HepG2 (cell line): Measurements from ENCODE around the gene ABCC3. TPM values are rescaled to one million over a fixed set of nuclear protein-coding genes. Genes with fewer than 3 reads are reported as not detected.
A peak's percentile ranks its signal among the peaks of the same experiment; 100 is the strongest.

Experiments used
- ZNF441 ChIP-seq: sonication (generic); formaldehyde crosslinking; IDR thresholded peaks from 2 replicates; pipeline ENCODE4 v1.7.0; 2021; ENCODE audit warnings: missing genetic modification reagents, borderline replicate concordance
- polyA plus RNA-seq, 8 experiments: library from polyadenylated mRNA; depleted of rRNA in 3 of 8; stranded (reverse) in 7 of 8; unstranded in 1 of 8; fragments of >200 nt; fragmentation: Illumina TruSeq in 4 of 8; extraction: Trizol in 4 of 8; gene quantifications; 2 replicates each; pipeline versions ENCODE4 v1.2.1 to v1.2.3, GENCODE V29; 2011 to 2016; ENCODE audit warnings: low read depth in 4 of 8, missing spikeins in 1 of 8, mixed read lengths in 1 of 8; ENCODE audit not compliant: insufficient read depth in 1 of 8
- total RNA-seq, 5 experiments: library from RNA; depleted of rRNA; stranded (reverse); fragments of >200 nt; fragmentation: Illumina TruSeq; extraction: Trizol; gene quantifications; 2 replicates each; pipeline ENCODE4 v1.2.3, GENCODE V29; 2016; ENCODE audit warnings: low read depth in 1 of 5
- TF ChIP-seq, protein P1 (sequence below): sonication (generic); formaldehyde crosslinking; IDR thresholded peaks from 2 replicates; pipeline ENCODE4 v1.4.0; 2020; ENCODE audit warnings: missing genetic modification reagents
- TF ChIP-seq, protein P2 (sequence below): sonication (generic); formaldehyde crosslinking; IDR thresholded peaks from 2 replicates; pipeline ENCODE4 v1.4.0; 2020; ENCODE audit warnings: mild to moderate bottlenecking, missing genetic modification reagents

ABCC3 gene
- total and polyA plus RNA-seq, 2 of the 13 experiments (the other 11 are each of a cell fraction or from before 2014, with no cell fraction given), result 25.2 to 50.7 TPM

DNA sequence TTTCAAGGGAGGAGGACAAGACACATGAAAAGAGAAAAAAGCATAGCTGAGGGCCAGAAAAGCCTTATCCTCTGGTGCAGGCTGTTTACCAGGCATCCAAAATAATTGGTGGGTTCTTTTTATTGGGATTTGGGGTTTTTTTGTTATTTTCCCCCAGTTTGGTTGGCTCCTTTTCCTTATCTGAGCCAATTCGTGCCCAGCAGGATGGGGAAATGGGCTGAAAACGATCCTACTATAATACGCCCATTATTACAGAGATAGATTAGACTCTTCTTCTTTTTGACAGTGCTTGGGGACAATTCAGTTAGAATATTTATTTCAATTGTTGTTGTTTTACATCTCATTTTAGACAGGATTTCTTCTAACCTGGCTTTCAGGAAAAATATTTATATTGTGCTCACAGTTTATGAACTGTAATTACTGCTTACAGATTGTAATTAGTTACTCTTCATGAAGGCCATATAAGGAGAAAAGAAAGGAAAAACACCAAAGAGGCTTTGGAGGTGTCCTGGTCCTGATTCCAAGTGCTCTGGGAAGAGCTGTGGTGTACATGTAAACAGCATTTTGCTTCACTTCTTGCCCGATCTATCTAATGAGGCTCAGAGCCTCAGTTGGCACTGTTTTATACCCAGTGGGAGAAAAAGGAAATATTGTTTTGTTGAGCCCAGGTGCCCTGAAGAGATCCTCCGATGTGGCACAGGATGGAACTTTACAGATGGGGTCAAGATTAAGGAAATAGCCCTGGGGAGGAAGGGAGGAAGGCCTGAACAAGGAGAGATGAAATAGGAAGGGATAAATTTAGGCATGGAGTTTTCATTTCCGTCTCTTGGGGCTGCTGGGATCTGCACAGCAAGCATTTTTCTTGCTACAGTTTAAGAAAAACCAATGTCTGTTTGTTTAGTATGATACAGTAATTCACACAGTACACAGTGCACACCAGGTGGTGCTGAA, 73.6 kb downstream of the ABCC3 start (continued):
- TF ChIP-seq, protein P1, sequence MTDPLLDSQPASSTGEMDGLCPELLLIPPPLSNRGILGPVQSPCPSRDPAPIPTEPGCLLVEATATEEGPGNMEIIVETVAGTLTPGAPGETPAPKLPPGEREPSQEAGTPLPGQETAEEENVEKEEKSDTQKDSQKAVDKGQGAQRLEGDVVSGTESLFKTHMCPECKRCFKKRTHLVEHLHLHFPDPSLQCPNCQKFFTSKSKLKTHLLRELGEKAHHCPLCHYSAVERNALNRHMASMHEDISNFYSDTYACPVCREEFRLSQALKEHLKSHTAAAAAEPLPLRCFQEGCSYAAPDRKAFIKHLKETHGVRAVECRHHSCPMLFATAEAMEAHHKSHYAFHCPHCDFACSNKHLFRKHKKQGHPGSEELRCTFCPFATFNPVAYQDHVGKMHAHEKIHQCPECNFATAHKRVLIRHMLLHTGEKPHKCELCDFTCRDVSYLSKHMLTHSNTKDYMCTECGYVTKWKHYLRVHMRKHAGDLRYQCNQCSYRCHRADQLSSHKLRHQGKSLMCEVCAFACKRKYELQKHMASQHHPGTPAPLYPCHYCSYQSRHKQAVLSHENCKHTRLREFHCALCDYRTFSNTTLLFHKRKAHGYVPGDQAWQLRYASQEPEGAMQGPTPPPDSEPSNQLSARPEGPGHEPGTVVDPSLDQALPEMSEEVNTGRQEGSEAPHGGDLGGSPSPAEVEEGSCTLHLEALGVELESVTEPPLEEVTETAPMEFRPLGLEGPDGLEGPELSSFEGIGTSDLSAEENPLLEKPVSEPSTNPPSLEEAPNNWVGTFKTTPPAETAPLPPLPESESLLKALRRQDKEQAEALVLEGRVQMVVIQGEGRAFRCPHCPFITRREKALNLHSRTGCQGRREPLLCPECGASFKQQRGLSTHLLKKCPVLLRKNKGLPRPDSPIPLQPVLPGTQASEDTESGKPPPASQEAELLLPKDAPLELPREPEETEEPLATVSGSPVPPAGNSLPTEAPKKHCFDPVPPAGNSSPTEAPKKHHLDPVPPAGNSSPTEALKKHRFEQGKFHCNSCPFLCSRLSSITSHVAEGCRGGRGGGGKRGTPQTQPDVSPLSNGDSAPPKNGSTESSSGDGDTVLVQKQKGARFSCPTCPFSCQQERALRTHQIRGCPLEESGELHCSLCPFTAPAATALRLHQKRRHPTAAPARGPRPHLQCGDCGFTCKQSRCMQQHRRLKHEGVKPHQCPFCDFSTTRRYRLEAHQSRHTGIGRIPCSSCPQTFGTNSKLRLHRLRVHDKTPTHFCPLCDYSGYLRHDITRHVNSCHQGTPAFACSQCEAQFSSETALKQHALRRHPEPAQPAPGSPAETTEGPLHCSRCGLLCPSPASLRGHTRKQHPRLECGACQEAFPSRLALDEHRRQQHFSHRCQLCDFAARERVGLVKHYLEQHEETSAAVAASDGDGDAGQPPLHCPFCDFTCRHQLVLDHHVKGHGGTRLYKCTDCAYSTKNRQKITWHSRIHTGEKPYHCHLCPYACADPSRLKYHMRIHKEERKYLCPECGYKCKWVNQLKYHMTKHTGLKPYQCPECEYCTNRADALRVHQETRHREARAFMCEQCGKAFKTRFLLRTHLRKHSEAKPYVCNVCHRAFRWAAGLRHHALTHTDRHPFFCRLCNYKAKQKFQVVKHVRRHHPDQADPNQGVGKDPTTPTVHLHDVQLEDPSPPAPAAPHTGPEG (CRISPR knock-in tag), result 0 out of 2 replicates have a peak, but pooled peaks have one; percentile 14
- TF ChIP-seq, protein P2, sequence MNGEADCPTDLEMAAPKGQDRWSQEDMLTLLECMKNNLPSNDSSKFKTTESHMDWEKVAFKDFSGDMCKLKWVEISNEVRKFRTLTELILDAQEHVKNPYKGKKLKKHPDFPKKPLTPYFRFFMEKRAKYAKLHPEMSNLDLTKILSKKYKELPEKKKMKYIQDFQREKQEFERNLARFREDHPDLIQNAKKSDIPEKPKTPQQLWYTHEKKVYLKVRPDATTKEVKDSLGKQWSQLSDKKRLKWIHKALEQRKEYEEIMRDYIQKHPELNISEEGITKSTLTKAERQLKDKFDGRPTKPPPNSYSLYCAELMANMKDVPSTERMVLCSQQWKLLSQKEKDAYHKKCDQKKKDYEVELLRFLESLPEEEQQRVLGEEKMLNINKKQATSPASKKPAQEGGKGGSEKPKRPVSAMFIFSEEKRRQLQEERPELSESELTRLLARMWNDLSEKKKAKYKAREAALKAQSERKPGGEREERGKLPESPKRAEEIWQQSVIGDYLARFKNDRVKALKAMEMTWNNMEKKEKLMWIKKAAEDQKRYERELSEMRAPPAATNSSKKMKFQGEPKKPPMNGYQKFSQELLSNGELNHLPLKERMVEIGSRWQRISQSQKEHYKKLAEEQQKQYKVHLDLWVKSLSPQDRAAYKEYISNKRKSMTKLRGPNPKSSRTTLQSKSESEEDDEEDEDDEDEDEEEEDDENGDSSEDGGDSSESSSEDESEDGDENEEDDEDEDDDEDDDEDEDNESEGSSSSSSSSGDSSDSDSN (CRISPR knock-in tag), result peak; percentile 20; the same call in 1 of the 2 replicates
- TF ChIP-seq ZNF441 (CRISPR knock-in tag), result peak; percentile 8; the same call in 1 of the 2 replicates
